K562 (cell line): ENCODE results near the gene GCGR. TPM values are rescaled to one million over a fixed set of nuclear protein-coding genes. Genes with fewer than 3 reads are reported as not detected.

Experiments
- BRD4 ChIP-seq: fragments of 200-600 bp; sonication (generic); IDR thresholded peaks from 2 replicates; pipeline ENCODE4 v1.6.1; 2017; ENCODE audit warnings: inconsistent platforms
- CHCHD3 ChIP-seq: fragments of 250-450 bp; sonication (Bioruptor Pico); IDR thresholded peaks from 2 replicates; pipeline ENCODE4 v2.1.2; 2022; ENCODE audit warnings: mild to moderate bottlenecking
- CREB1 ChIP-seq, 2 experiments: sonication (generic) in 1 of 2; formaldehyde crosslinking in 1 of 2; IDR thresholded peaks; 2 replicates each; pipeline versions ENCODE4 v1.6.1 to v1.8.0; 2012 to 2022; ENCODE audit warnings: inconsistent platforms in 1 of 2, mild to moderate bottlenecking in 1 of 2, missing genetic modification reagents in 1 of 2, moderate library complexity in 1 of 2
- CXXC5 ChIP-seq: fragments of 250-450 bp; sonication (Bioruptor Pico); IDR thresholded peaks from 2 replicates; pipeline ENCODE4 v1.8.0; 2022; ENCODE audit warnings: inconsistent platforms, mild to moderate bottlenecking, moderate library complexity
- E2F3 ChIP-seq: fragments of 250-450 bp; sonication (Bioruptor Pico); IDR thresholded peaks from 2 replicates; pipeline ENCODE4 v1.4.0; 2020; ENCODE audit warnings: mild to moderate bottlenecking
- EGR1 ChIP-seq: fragments of 450-650 bp; conservative IDR thresholded peaks from 2 replicates; pipeline ENCODE4 v1.6.1; 2017; ENCODE audit warnings: mild to moderate bottlenecking
- FIP1L1 ChIP-seq: fragments of 200-400 bp; formaldehyde crosslinking; IDR thresholded peaks from 2 replicates; pipeline ENCODE4 v1.6.1; 2018; ENCODE audit warnings: mild to moderate bottlenecking, low read depth, low read length; ENCODE audit not compliant: poor library complexity, severe bottlenecking
- HMGN3 ChIP-seq: IDR thresholded peaks from 2 replicates; pipeline ENCODE4 v1.6.1; 2011; ENCODE audit warnings: borderline replicate concordance, low read depth, mild to moderate bottlenecking, mixed read lengths, low read length; ENCODE audit not compliant: insufficient read length; ENCODE audit errors: extremely low read depth
- IRF2 ChIP-seq: sonication (generic); formaldehyde crosslinking; IDR thresholded peaks from 2 replicates; pipeline ENCODE4 v1.8.1; 2022; ENCODE audit warnings: mild to moderate bottlenecking, missing genetic modification reagents
- KAT7 ChIP-seq: sonication (generic); formaldehyde crosslinking; IDR thresholded peaks from 2 replicates; pipeline ENCODE4 v1.8.0; 2022; ENCODE audit warnings: missing genetic modification reagents, mild to moderate bottlenecking, borderline replicate concordance
- KDM5B ChIP-seq: fragments of 200-600 bp; sonication (generic); IDR thresholded peaks from 2 replicates; pipeline ENCODE4 v1.6.1; 2012; ENCODE audit warnings: low read depth, mild to moderate bottlenecking, moderate library complexity, low read length, control low read depth, inconsistent platforms; ENCODE audit not compliant: insufficient replicate concordance
- MTA3 ChIP-seq: fragments of 450-650 bp; formaldehyde crosslinking; IDR thresholded peaks from 2 replicates; pipeline ENCODE4 v1.6.1; 2017; ENCODE audit warnings: mild to moderate bottlenecking, borderline replicate concordance
- NCOA6 ChIP-seq: fragments of 450-650 bp; IDR thresholded peaks from 2 replicates; pipeline ENCODE4 v1.6.1; 2017; ENCODE audit warnings: mild to moderate bottlenecking
- PBX2 ChIP-seq, 2 experiments: IDR thresholded peaks in 1 of 2; conservative IDR thresholded peaks in 1 of 2; 2 replicates each; pipeline ENCODE4 v1.6.1; 2016; ENCODE audit warnings: low read depth in 2 of 2, mild to moderate bottlenecking in 1 of 2, missing compliant biosample characterization in 1 of 2, missing genetic modification characterization in 1 of 2, moderate library complexity in 1 of 2
- PHB2 ChIP-seq: fragments of 450-650 bp; IDR thresholded peaks from 2 replicates; pipeline ENCODE4 v1.6.1; 2017; ENCODE audit warnings: low read depth
- PHF8 ChIP-seq: fragments of 200-600 bp; sonication (generic); IDR thresholded peaks from 2 replicates; pipeline ENCODE4 v1.6.1; 2012; ENCODE audit warnings: mixed run types, mild to moderate bottlenecking, inconsistent platforms, low read length, moderate library complexity, borderline replicate concordance
- RB1 ChIP-seq: fragments of 450-650 bp; IDR thresholded peaks from 2 replicates; pipeline ENCODE4 v1.6.1; 2017; ENCODE audit warnings: low read depth, mild to moderate bottlenecking
- SIN3A ChIP-seq, 2 experiments: fragments of 150-350 bp in 1 of 2; IDR thresholded peaks; 2 replicates each; pipeline ENCODE4 v1.6.1; 2011 to 2016; ENCODE audit warnings: borderline replicate concordance in 2 of 2, low read depth in 2 of 2, low read length in 2 of 2, mild to moderate bottlenecking in 2 of 2, moderate library complexity in 2 of 2; ENCODE audit not compliant: control insufficient read depth in 1 of 2
- USF1 ChIP-seq: sonication (generic); formaldehyde crosslinking; IDR thresholded peaks from 2 replicates; pipeline ENCODE4 v1.9.0; 2022; ENCODE audit warnings: mild to moderate bottlenecking, missing genetic modification reagents
- polyA plus RNA-seq, 8 experiments: library from polyadenylated mRNA; depleted of rRNA in 4 of 8; stranded (reverse) in 5 of 8; unstranded in 3 of 8; fragments of >200 nt; fragmentation: Nextera tagmentation in 2 of 8; fragmentation: Illumina TruSeq in 1 of 8; extraction: Ambion mirVana in 2 of 8; extraction: Trizol in 1 of 8; gene quantifications; 2 replicates each; pipeline versions ENCODE4 v1.2.1 to v1.2.3, GENCODE V29; 2011 to 2014; ENCODE audit warnings: inconsistent platforms in 1 of 8, missing spikeins in 1 of 8
- total RNA-seq, 7 experiments: library from RNA; depleted of rRNA in 6 of 7; stranded (reverse); fragments of >200 nt in 6 of 7; fragmentation: Illumina TruSeq in 2 of 7; extraction: Trizol in 2 of 7; gene quantifications; 2 replicates each; pipeline versions ENCODE4 v1.2.1 to v1.2.3, GENCODE V29; 2011 to 2021; ENCODE audit warnings: low replicate concordance in 1 of 7
- TF ChIP-seq, protein P1 (sequence below): sonication (generic); formaldehyde crosslinking; IDR thresholded peaks from 2 replicates; pipeline ENCODE4 v1.8.1; 2023; ENCODE audit warnings: mild to moderate bottlenecking, missing genetic modification reagents, moderate library complexity
- TF ChIP-seq, protein P2 (sequence below), 2 experiments: fragments of 450-650 bp; IDR thresholded peaks; 2 replicates each; pipeline ENCODE4 v1.6.1; 2016

GCGR gene
- total and polyA plus RNA-seq, 9 of the 15 experiments (the other 6 are each of a cell fraction or from before 2014, with no cell fraction given) = not detected

- TF ChIP-seq, protein P1, sequence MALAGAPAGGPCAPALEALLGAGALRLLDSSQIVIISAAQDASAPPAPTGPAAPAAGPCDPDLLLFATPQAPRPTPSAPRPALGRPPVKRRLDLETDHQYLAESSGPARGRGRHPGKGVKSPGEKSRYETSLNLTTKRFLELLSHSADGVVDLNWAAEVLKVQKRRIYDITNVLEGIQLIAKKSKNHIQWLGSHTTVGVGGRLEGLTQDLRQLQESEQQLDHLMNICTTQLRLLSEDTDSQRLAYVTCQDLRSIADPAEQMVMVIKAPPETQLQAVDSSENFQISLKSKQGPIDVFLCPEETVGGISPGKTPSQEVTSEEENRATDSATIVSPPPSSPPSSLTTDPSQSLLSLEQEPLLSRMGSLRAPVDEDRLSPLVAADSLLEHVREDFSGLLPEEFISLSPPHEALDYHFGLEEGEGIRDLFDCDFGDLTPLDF (CRISPR knock-in tag) = peak; percentile 42; the same call in 1 of the 2 replicates
- TF ChIP-seq, protein P2, sequence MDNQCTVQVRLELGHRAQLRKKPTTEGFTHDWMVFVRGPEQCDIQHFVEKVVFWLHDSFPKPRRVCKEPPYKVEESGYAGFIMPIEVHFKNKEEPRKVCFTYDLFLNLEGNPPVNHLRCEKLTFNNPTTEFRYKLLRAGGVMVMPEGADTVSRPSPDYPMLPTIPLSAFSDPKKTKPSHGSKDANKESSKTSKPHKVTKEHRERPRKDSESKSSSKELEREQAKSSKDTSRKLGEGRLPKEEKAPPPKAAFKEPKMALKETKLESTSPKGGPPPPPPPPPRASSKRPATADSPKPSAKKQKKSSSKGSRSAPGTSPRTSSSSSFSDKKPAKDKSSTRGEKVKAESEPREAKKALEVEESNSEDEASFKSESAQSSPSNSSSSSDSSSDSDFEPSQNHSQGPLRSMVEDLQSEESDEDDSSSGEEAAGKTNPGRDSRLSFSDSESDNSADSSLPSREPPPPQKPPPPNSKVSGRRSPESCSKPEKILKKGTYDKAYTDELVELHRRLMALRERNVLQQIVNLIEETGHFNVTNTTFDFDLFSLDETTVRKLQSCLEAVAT (IDR thresholded peaks at IDR 0.05) = 0 out of 4 replicates have a peak, but pooled peaks of 1 of the 2 experiments have one; percentile 6
- TF ChIP-seq E2F3 (peak; percentile 71), FIP1L1 (peak; percentile 58), EGR1 (peak; percentile 87), CHCHD3 (no peak), IRF2 (no peak), PHB2 (0 out of 2 replicates have a peak, but pooled peaks have one; percentile 4), MTA3 (peak; percentile 56), SIN3A (IDR thresholded peaks at IDR 0.05; ENCODE audit: borderline replicate concordance in 2 of 2, control insufficient read depth in 1 of 2, low read depth in 2 of 2, low read length in 2 of 2) (no peak), KAT7 (CRISPR knock-in tag) (peak; percentile 4; the same call in 1 of the 2 replicates), KDM5B (peak; percentile 38), NCOA6 (peak; percentile 65), HMGN3 (peak; percentile 55), PHF8 (peak; percentile 57; the same call in 1 of the 2 replicates), USF1 (CRISPR knock-in tag) (peak; percentile 42), CXXC5 (CRISPR knock-in tag) (peak; percentile 74), BRD4 (no peak), RB1 (peak; percentile 92), PBX2 (CRISPR knock-in tag; IDR thresholded peaks at IDR 0.05; ENCODE audit: low read depth) (no peak), PBX2 (tag; conservative IDR thresholded peaks at IDR 0.05; ENCODE audit: low read depth) (no peak), CREB1 (IDR thresholded peaks at IDR 0.05) (no peak), CREB1 (CRISPR knock-in tag; IDR thresholded peaks at IDR 0.05) (0 out of 2 replicates have a peak, but pooled peaks have one; percentile 2)
Observed at GRCh38 chr17:81832608-81833159, 28.7 kb downstream of the GCGR start (continued).
